Smooth muscle cell (in vitro differentiated cells): ENCODE results near the gene PEX11A. TPM values are rescaled to one million over a fixed set of nuclear protein-coding genes. Genes with fewer than 3 reads are reported as not detected.

ENCODE experiments used
- DNase-seq: peaks from one replicate; lab custom pipeline; 2025; ENCODE audit not compliant: unreplicated experiment; lab: John Stamatoyannopoulos, UW
- H2AFZ ChIP-seq: fragments of 200-600 bp; sonication (generic); 2 replicates; pipeline ENCODE4 v1.6.0; 2016; ENCODE audit warnings: antibody characterized with exemption, low read depth, mild to moderate bottlenecking
- H3F3A ChIP-seq: fragments of 200-600 bp; sonication (generic); 2 replicates; pipeline ENCODE4 v1.6.0; 2017; ENCODE audit warnings: antibody characterized with exemption, low read depth
- H3K27ac ChIP-seq: fragments of 200-600 bp; sonication (generic); 2 replicates; pipeline ENCODE4 v1.5.1; 2016; ENCODE audit warnings: low read depth, mild to moderate bottlenecking
- H3K27me3 ChIP-seq: fragments of 200-600 bp; sonication (generic); 2 replicates; pipeline ENCODE4 v1.6.1; 2016; ENCODE audit warnings: low read depth, mild to moderate bottlenecking
- H3K36me3 ChIP-seq: fragments of 200-600 bp; sonication (generic); 2 replicates; pipeline ENCODE4 v1.5.1; 2016; ENCODE audit warnings: low read depth
- H3K4me1 ChIP-seq: fragments of 200-600 bp; sonication (generic); 2 replicates; pipeline ENCODE4 v1.5.1; 2016; ENCODE audit warnings: low read depth
- H3K4me2 ChIP-seq: fragments of 200-600 bp; sonication (generic); 2 replicates; pipeline ENCODE4 v1.6.0; 2016; ENCODE audit warnings: mild to moderate bottlenecking
- H3K4me3 ChIP-seq: fragments of 200-600 bp; sonication (generic); 2 replicates; pipeline ENCODE4 v1.5.1; 2016; ENCODE audit warnings: mild to moderate bottlenecking
- H3K79me2 ChIP-seq: fragments of 200-600 bp; sonication (generic); 2 replicates; pipeline ENCODE4 v1.6.0; 2016; ENCODE audit warnings: low read depth, mild to moderate bottlenecking
- H3K9ac ChIP-seq: fragments of 200-600 bp; sonication (generic); 2 replicates; pipeline ENCODE4 v1.6.0; 2016; ENCODE audit warnings: low read depth
- H3K9me3 ChIP-seq: fragments of 200-600 bp; sonication (generic); replicated peaks from 2 replicates; pipeline ENCODE4 v1.5.1; 2016; ENCODE audit warnings: low read depth
- H4K20me1 ChIP-seq: fragments of 200-600 bp; sonication (generic); 2 replicates; pipeline ENCODE4 v1.6.0; 2016; ENCODE audit warnings: low read depth
- CTCF ChIP-seq: fragments of 200-600 bp; sonication (generic); IDR thresholded peaks from 2 replicates; pipeline ENCODE4 v1.5.1; 2017; ENCODE audit warnings: borderline replicate concordance, mild to moderate bottlenecking, antibody characterized with exemption; ENCODE audit not compliant: insufficient read depth, poor library complexity, severe bottlenecking
- WGBS: methylation state at CpG from one replicate; pipeline ENCODE4 v1.1.7; 2016; ENCODE audit warnings: low lambda C conversion rate; 5-methylcytosine and 5-hydroxymethylcytosine counted together
- polyA plus RNA-seq: library from polyadenylated mRNA; unstranded; fragments of >200 nt; fragmentation: Nextera tagmentation; extraction: Ambion mirVana; gene quantifications from 2 replicates; pipeline ENCODE4 v1.2.1, GENCODE V29; 2016
- total RNA-seq: library from RNA; depleted of rRNA; stranded (reverse); fragments of >200 nt; gene quantifications from 2 replicates; pipeline ENCODE4 v1.2.3, GENCODE V29; 2014

Gene PEX11A
- total and polyA plus RNA-seq, 2 experiments from 2014 or later, result 3.8 to 4.7 TPM

- Histone ChIP-seq H3K27me3 (no peaks in the 10 kb centered on the region), H3K79me2 (no peaks in the 10 kb centered on the region), H3K36me3 (no peaks in the 10 kb centered on the region), H3K4me2 (no peak overlapping the region), H2AFZ (no peak overlapping the region), H3K4me3 (no peak overlapping the region), H3F3A (peaks cover 10% of the 10 kb centered on the region), H4K20me1 (no peaks in the 10 kb centered on the region), H3K27ac (no peak overlapping the region), H3K9ac (no peak overlapping the region), H3K9me3 (no peaks in the 10 kb centered on the region), H3K4me1 (peaks cover 2% of the 10 kb centered on the region)
- TF ChIP-seq CTCF, result no peak
- DNase-seq, result no peak
- WGBS, result 90% methylated on average over 2 of the region's 2 CpGs
These were observed 30.0 kb downstream of the PEX11A start for GRCh38 chr15:89660556-89660955.

GRCh38 chr15:89659295-89659694, 31.3 kb downstream of the PEX11A start:
- 98% methylated on average over 2 of the region's 2 CpGs for WGBS
- no peak for DNase-seq
- H3K9me3 ChIP-seq, result no peaks in the 10 kb centered on the region

GRCh38 chr15:89657686-89658200, 32.8 kb downstream of the PEX11A start:
- 83% methylated on average over 5 of the region's 5 CpGs for WGBS
- Histone ChIP-seq H3K27ac (no peak overlapping the region), H3K9ac (no peak overlapping the region)

More at GRCh38 chr15:89659295-89659694, 31.3 kb downstream of the PEX11A start:
- Histone ChIP-seq H3K4me3 (no peak overlapping the region), H3K36me3 (no peaks in the 10 kb centered on the region), H3K4me2 (no peak overlapping the region), H3K79me2 (no peaks in the 10 kb centered on the region), H3F3A (peaks cover 4% of the 10 kb centered on the region), H3K9ac (no peak overlapping the region), H3K27me3 (no peaks in the 10 kb centered on the region), H3K4me1 (peaks cover 6% of the 10 kb centered on the region), H2AFZ (no peak overlapping the region), H3K27ac (no peak overlapping the region), H4K20me1 (no peaks in the 10 kb centered on the region)
- TF ChIP-seq CTCF, result no peak

More at GRCh38 chr15:89657686-89658200, 32.8 kb downstream of the PEX11A start:
- H3K4me2 ChIP-seq, result no peak overlapping the region
- TF ChIP-seq CTCF, result no peak
- H3K4me1 ChIP-seq, result peaks cover 7% of the 10 kb centered on the region
- H2AFZ ChIP-seq, result no peak overlapping the region
- H3K9me3 ChIP-seq, result no peaks in the 10 kb centered on the region
- H3K79me2 ChIP-seq, result peaks cover 11% of the 10 kb centered on the region
- H4K20me1 ChIP-seq, result peaks cover 6% of the 10 kb centered on the region
- H3K27me3 ChIP-seq, result no peaks in the 10 kb centered on the region
- no peak overlapping the region for H3K4me3 ChIP-seq
- H3F3A ChIP-seq, result peaks cover 3% of the 10 kb centered on the region
- no peaks in the 10 kb centered on the region for H3K36me3 ChIP-seq
- no peak for DNase-seq
